ENCODE data around the gene FABP3. TPM values are rescaled to one million over a fixed set of nuclear protein-coding genes. Genes with fewer than 3 reads are reported as not detected.

The FABP3 gene
- total and polyA plus RNA-seq, 2 donors (not counting 3 experiments of a cell fraction or from before 2014, with no cell fraction given), result 0.84 to 2.6 TPM

- Histone ChIP-seq H3K9me3 (replicated peaks; ENCODE audit: control insufficient read depth, insufficient read depth, low read length) (no peaks in the 10 kb centered on the region), H3K27me3 (ENCODE audit: control insufficient read depth in 2 of 2, insufficient read depth in 2 of 2, low read length in 2 of 2) (peaks cover 9 to 26% of the 10 kb centered on the region in 2 experiments), H3K9ac (replicated peaks; ENCODE audit: extremely low read depth, insufficient read depth, low read length) (peak within 1 kb of the TSS; percentile 73), H3K4me3 (replicated peaks in 1 of 3; ENCODE audit: insufficient read depth in 1 of 3, low read depth in 1 of 3, low read length in 3 of 3) (peak within 1 kb of the TSS; percentile 50 to 81 (median 56)), H4K20me1 (replicated peaks; ENCODE audit: control insufficient read depth, extremely low read depth, insufficient read depth, low read length) (no peaks in the 10 kb centered on the region), H2AFZ (ENCODE audit: low read depth, low read length) (peak within 1 kb of the TSS; percentile 90), H3K4me1 (ENCODE audit: control insufficient read depth, extremely low read depth, insufficient read depth, low read length) (peaks cover 5% of the 10 kb centered on the region), H3K36me3 (ENCODE audit: control insufficient read depth in 2 of 2, extremely low read depth in 1 of 2, insufficient read depth in 2 of 2, low read length in 2 of 2) (no peaks in the 10 kb centered on the region), H3K9me1 (replicated peaks; ENCODE audit: control insufficient read depth, extremely low read depth, insufficient read depth, low read length) (no peaks in the 10 kb centered on the region), H3K4me2 (ENCODE audit: insufficient read depth, low read length) (peak within 1 kb of the TSS; percentile 77), H3K27ac (ENCODE audit: insufficient read depth, low read depth, low read length) (no peak within 1 kb of the TSS), H3K79me2 (ENCODE audit: control insufficient read depth, insufficient read depth, low read length) (no peaks in the 10 kb centered on the region)
- TF ChIP-seq POLR2A (IDR thresholded peaks at IDR 0.05; ENCODE audit: low read depth, low read length), result peak; percentile 53
- TF ChIP-seq GATA2 (IDR thresholded peaks at IDR 0.05; ENCODE audit: insufficient read depth, insufficient read length, low read depth, low read length), result no peak
- no peak for DNase-seq (ENCODE audit: low read depth, low spot score)
- intact Hi-C loops (cut with micrococcal nuclease), result no loop called here
- ChIA-PET CTCF (interaction anchor here (0.6 to 17.5 kb wide), 4 partner anchors 17 to 489 kb away, joined by 3 to 236 read pairs (median 3); no protein-coding TSS in a partner anchor), POLR2A (interaction anchor here (0.6 kb wide), 1 partner anchor 241 kb away, joined by 3 read pairs; no protein-coding TSS in a partner anchor)
- FAIRE-seq, result peak; percentile 50
- no TSS peak for BruUV-seq (replicated peaks)
- dilution Hi-C loops (cut with MboI; ENCODE audit: extremely low pct_ligation_motif_present, low sequenced_read_pairs), result no loop called here
Measured at GRCh38 chr1:31412732-31413404, 40.0 kb upstream of the FABP3 start, which contains the start of gene SERINC2. Gene SERINC2 (plus strand): TSS chr1:31413213. CDS start chr1:31413266, 53 bp downstream.

- no peak overlapping the region for H3K9ac ChIP-seq (replicated peaks; ENCODE audit: extremely low read depth, insufficient read depth, low read length)
- peaks cover 5% of the 10 kb centered on the region for H3K4me1 ChIP-seq (ENCODE audit: control insufficient read depth, extremely low read depth, insufficient read depth, low read length)
- ChIA-PET CTCF (interaction anchor here (1.4 to 17.5 kb wide), 3 partner anchors 10 to 137 kb away, joined by 3 to 236 read pairs (median 3); no protein-coding TSS in a partner anchor), POLR2A (no interaction called here)
- no peak for DNase-seq (ENCODE audit: low read depth, low spot score)
- BruUV-seq (replicated peaks), result no TSS peak
- no peaks in the 10 kb centered on the region for H3K9me1 ChIP-seq (replicated peaks; ENCODE audit: control insufficient read depth, extremely low read depth, insufficient read depth, low read length)
- TF ChIP-seq EZH2 (IDR thresholded peaks at IDR 0.05; ENCODE audit: borderline replicate concordance, low read depth, low read length, severe bottlenecking) (no peak), JUN (IDR thresholded peaks at IDR 0.05; ENCODE audit: borderline replicate concordance, insufficient read depth, insufficient read length, low read depth) (no peak), GATA2 (IDR thresholded peaks at IDR 0.05; ENCODE audit: insufficient read depth, insufficient read length, low read depth, low read length) (no peak), MAX (IDR thresholded peaks at IDR 0.05; ENCODE audit: insufficient read depth, insufficient read length) (no peak), POLR2AphosphoS5 (IDR thresholded peaks at IDR 0.05; ENCODE audit: insufficient read depth, low read depth, low read length) (no peak), MYC (IDR thresholded peaks at IDR 0.05; ENCODE audit: low read depth, low read length) (no peak), FOS (IDR thresholded peaks at IDR 0.05; ENCODE audit: borderline replicate concordance, insufficient read depth, low read length) (no peak), CTCF (IDR thresholded peaks at IDR 0.05; ENCODE audit: extremely low read depth in 1 of 2, insufficient read depth in 1 of 2, low read depth in 1 of 2, low read length in 2 of 2) (no peak), POLR2A (IDR thresholded peaks at IDR 0.05; ENCODE audit: low read depth, low read length) (no peak)
- H3K9me3 ChIP-seq (replicated peaks; ENCODE audit: control insufficient read depth, insufficient read depth, low read length), result no peaks in the 10 kb centered on the region
- dilution Hi-C loops (cut with MboI; ENCODE audit: extremely low pct_ligation_motif_present, low sequenced_read_pairs) (no loop called here), intact Hi-C loops (cut with micrococcal nuclease) (no loop called here)
- no peak overlapping the region for H3K4me2 ChIP-seq (ENCODE audit: insufficient read depth, low read length)
- no peaks in the 10 kb centered on the region for H3K79me2 ChIP-seq (ENCODE audit: control insufficient read depth, insufficient read depth, low read length)
- no peak overlapping the region for H3K27ac ChIP-seq (ENCODE audit: insufficient read depth, low read depth, low read length)
- no peak for FAIRE-seq
- H2AFZ ChIP-seq (ENCODE audit: low read depth, low read length), result no peak overlapping the region
- no peaks in the 10 kb centered on the region for H4K20me1 ChIP-seq (replicated peaks; ENCODE audit: control insufficient read depth, extremely low read depth, insufficient read depth, low read length)
- peaks cover 9 to 26% of the 10 kb centered on the region in 2 experiments for H3K27me3 ChIP-seq (ENCODE audit: control insufficient read depth in 2 of 2, insufficient read depth in 2 of 2, low read length in 2 of 2)
- H3K4me3 ChIP-seq (replicated peaks in 1 of 3; ENCODE audit: insufficient read depth in 1 of 3, low read depth in 1 of 3, low read length in 3 of 3), result no peak overlapping the region
- no peaks in the 10 kb centered on the region for H3K36me3 ChIP-seq (ENCODE audit: control insufficient read depth in 2 of 2, extremely low read depth in 1 of 2, insufficient read depth in 2 of 2, low read length in 2 of 2)
Measured at GRCh38 chr1:31412205-31412604, 39.3 kb upstream of the FABP3 start.
